Breast epithelium (tissue), 4 donors: ENCODE data around the gene SCYGR3. TPM values are rescaled to one million over a fixed set of nuclear protein-coding genes. Genes with fewer than 3 reads are reported as not detected.

Experiments used
- DNase-seq, 2 donors: peaks; one replicate each; pipeline ENCODE4 v3.0.0-alpha.2; 2019; ENCODE audit warnings: low spot score in 2 of 2
- H3K27ac ChIP-seq, 2 donors: fragments of 200-600 bp; sonication (generic) in 1 of 2; one replicate each; pipeline ENCODE4 v1.5.1; 2016 to 2019; ENCODE audit warnings: mild to moderate bottlenecking in 1 of 2
- H3K27me3 ChIP-seq, 2 donors: fragments of 200-600 bp; sonication (generic) in 1 of 2; one replicate each; pipeline versions ENCODE4 v1.5.1 to v1.6.0; 2017 to 2019; ENCODE audit warnings: control low read depth in 1 of 2, mild to moderate bottlenecking in 1 of 2
- H3K36me3 ChIP-seq: fragments of 200-600 bp; one replicate; pipeline ENCODE4 v1.5.1; 2019
- H3K4me1 ChIP-seq, 2 donors: fragments of 200-600 bp; sonication (generic); one replicate each; pipeline ENCODE4 v1.5.1; 2016 to 2019; ENCODE audit warnings: control low read depth in 1 of 2
- H3K4me3 ChIP-seq, 3 donors: fragments of 200-600 bp; sonication (generic); 1 replicate in 2 of 3; 2 replicates in 1 of 3; pipeline ENCODE4 v1.5.1; 2016 to 2019; ENCODE audit warnings: mild to moderate bottlenecking in 3 of 3, moderate library complexity in 2 of 3
- H3K9me3 ChIP-seq, 2 donors: fragments of 200-600 bp; sonication (generic) in 1 of 2; one replicate each; pipeline ENCODE4 v1.5.1; 2016 to 2019; ENCODE audit warnings: control low read depth in 1 of 2
- POLR2A ChIP-seq: fragments of 450-650 bp; IDR thresholded peaks from one replicate; pipeline ENCODE4 v1.6.1; 2016; ENCODE audit warnings: antibody characterized with exemption, mild to moderate bottlenecking, moderate library complexity
- POLR2AphosphoS5 ChIP-seq, 3 donors: sonication (generic); formaldehyde crosslinking; IDR thresholded peaks; one replicate each; pipeline ENCODE4 v1.6.1; 2017; ENCODE audit warnings: antibody characterized with exemption in 3 of 3
- intact Hi-C: fragments of 100-400 bp; cut with DNase I; formaldehyde crosslinking; loops from one replicate; pipeline ENCODE4 v1.15.1; 2023; ENCODE audit warnings: low total_unique reads
- total RNA-seq, 3 donors: library from RNA; depleted of rRNA; stranded (reverse); fragments of >200 nt; gene quantifications; one replicate each; pipeline ENCODE4 v1.1.0, GENCODE V29; 2016
- TF ChIP-seq, protein P1 (sequence below), 3 donors: fragments of 450-650 bp; IDR thresholded peaks; one replicate each; pipeline ENCODE4 v1.5.1; 2016 to 2017; ENCODE audit warnings: antibody characterized with exemption in 3 of 3, mild to moderate bottlenecking in 3 of 3, moderate library complexity in 3 of 3

SCYGR3 gene
- total RNA-seq, 3 donors from 2014 or later = not detected

DNA sequence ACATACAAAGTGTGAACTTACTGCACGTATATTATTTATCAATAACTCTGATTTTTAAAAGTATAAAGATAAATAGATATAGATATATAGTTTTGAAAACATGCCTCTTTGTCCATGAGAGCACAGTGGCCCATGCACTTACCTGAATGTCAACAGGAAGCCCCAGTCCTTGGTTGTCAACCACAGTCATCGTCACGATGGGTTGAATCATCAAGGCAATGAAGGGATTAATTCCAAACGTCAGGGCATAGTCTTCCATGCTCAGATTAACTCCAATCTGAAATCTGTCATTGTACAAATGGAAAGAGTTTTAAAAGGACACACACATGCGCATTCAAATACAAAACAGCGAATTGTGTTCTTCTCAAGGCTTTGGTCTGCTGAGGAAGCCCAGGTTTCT is 18.2 kb upstream of the SCYGR3 start:
- H3K9me3 ChIP-seq = no peaks in the 10 kb centered on the region
- H3K36me3 ChIP-seq = no peaks in the 10 kb centered on the region
- DNase-seq = no peak
- H3K4me3 ChIP-seq = no peak overlapping the region
- TF ChIP-seq POLR2AphosphoS5 (IDR thresholded peaks at IDR 0.05) (no peak), POLR2A (no peak)
- TF ChIP-seq, protein P1, sequence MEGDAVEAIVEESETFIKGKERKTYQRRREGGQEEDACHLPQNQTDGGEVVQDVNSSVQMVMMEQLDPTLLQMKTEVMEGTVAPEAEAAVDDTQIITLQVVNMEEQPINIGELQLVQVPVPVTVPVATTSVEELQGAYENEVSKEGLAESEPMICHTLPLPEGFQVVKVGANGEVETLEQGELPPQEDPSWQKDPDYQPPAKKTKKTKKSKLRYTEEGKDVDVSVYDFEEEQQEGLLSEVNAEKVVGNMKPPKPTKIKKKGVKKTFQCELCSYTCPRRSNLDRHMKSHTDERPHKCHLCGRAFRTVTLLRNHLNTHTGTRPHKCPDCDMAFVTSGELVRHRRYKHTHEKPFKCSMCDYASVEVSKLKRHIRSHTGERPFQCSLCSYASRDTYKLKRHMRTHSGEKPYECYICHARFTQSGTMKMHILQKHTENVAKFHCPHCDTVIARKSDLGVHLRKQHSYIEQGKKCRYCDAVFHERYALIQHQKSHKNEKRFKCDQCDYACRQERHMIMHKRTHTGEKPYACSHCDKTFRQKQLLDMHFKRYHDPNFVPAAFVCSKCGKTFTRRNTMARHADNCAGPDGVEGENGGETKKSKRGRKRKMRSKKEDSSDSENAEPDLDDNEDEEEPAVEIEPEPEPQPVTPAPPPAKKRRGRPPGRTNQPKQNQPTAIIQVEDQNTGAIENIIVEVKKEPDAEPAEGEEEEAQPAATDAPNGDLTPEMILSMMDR (IDR thresholded peaks at IDR 0.05) = no peak
- H3K27me3 ChIP-seq = no peaks in the 10 kb centered on the region
- H3K27ac ChIP-seq = no peak overlapping the region
- H3K4me1 ChIP-seq = no peaks in the 10 kb centered on the region
- intact Hi-C loops = no loop called here

DNA sequence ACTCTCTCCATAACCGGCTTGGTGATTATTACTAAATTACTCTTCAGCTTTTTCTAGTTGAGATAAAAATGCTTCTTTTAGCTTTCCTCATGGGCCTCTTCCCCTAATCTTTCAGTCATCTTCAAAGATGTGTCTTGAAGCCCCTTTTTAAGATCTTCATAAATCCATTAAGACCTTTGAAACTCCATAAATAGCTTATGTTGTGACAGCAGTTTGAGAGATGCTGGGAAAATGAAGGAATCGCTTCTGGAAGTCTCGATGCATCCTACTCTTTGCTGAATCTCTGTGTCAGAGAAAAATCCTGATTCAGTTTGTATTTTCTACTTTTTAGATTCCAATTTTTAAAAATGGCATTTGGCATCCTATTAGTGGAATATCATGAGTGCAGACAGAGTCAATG is 15.7 kb upstream of the SCYGR3 start:
- Histone ChIP-seq H3K27me3 (no peaks in the 10 kb centered on the region), H3K27ac (no peak overlapping the region), H3K36me3 (no peaks in the 10 kb centered on the region), H3K9me3 (no peaks in the 10 kb centered on the region), H3K4me3 (no peak overlapping the region), H3K4me1 (no peaks in the 10 kb centered on the region)
- intact Hi-C loops = no loop called here
- no peak for DNase-seq
- no peak for TF ChIP-seq POLR2A
- TF ChIP-seq POLR2AphosphoS5 (IDR thresholded peaks at IDR 0.05) = no peak
- TF ChIP-seq, protein P1 (IDR thresholded peaks at IDR 0.05) = no peak

DNA sequence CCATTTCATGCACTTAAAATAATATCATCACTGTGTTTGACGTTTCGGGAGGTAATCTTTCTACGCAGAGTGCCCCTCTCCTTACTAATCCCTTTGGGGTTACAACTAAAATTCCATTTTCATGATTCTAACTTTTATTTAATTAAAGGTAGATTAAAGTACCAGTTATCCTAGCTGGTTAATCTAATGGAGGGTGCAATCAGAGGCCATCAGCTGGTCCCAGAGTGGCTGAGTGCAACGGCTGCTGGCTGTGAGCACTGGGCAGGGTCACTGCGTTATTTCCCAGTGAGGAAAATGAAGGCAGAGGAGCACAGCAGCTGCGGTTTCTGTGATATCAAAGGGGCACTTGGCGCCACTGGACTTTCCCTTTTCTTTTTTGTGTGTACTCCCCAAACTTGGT is 14.8 kb upstream of the SCYGR3 start:
- no peak for DNase-seq
- no peaks in the 10 kb centered on the region for H3K4me1 ChIP-seq
- TF ChIP-seq POLR2AphosphoS5 (IDR thresholded peaks at IDR 0.05) (no peak), POLR2A (no peak)
- TF ChIP-seq, protein P1 (IDR thresholded peaks at IDR 0.05) = no peak
- intact Hi-C loops = no loop called here
- H3K9me3 ChIP-seq = no peaks in the 10 kb centered on the region
- H3K4me3 ChIP-seq = no peak overlapping the region
- no peak overlapping the region for H3K27ac ChIP-seq
- no peaks in the 10 kb centered on the region for H3K27me3 ChIP-seq
- H3K36me3 ChIP-seq = no peaks in the 10 kb centered on the region

DNA sequence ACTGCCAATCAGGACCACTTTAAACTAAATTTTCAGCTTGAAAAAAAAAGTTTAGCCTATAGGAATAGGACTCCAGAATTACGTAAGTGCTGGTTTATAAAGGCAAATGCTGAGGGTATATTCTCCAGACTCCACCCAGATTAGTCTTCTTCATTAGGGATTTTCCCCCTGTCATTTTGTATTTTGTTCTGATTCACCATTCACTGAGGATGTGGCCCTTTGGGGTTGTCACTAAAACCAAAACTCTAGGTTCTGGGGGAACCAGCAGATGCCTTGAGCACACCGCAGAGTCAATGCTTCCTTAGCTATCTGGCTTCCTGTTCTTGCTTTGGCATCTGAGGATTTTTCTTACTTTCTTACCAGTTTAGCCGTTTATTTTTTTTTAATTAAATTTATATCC is 13.1 kb upstream of the SCYGR3 start:
- intact Hi-C loops = no loop called here
- TF ChIP-seq POLR2A (no peak), POLR2AphosphoS5 (IDR thresholded peaks at IDR 0.05) (no peak)
- TF ChIP-seq, protein P1 (IDR thresholded peaks at IDR 0.05) = no peak
- H3K36me3 ChIP-seq = no peaks in the 10 kb centered on the region
- no peak overlapping the region for H3K4me3 ChIP-seq
- H3K9me3 ChIP-seq = no peaks in the 10 kb centered on the region
- no peak overlapping the region for H3K27ac ChIP-seq
- H3K4me1 ChIP-seq = no peaks in the 10 kb centered on the region
- no peak for DNase-seq
- H3K27me3 ChIP-seq = no peaks in the 10 kb centered on the region

DNA sequence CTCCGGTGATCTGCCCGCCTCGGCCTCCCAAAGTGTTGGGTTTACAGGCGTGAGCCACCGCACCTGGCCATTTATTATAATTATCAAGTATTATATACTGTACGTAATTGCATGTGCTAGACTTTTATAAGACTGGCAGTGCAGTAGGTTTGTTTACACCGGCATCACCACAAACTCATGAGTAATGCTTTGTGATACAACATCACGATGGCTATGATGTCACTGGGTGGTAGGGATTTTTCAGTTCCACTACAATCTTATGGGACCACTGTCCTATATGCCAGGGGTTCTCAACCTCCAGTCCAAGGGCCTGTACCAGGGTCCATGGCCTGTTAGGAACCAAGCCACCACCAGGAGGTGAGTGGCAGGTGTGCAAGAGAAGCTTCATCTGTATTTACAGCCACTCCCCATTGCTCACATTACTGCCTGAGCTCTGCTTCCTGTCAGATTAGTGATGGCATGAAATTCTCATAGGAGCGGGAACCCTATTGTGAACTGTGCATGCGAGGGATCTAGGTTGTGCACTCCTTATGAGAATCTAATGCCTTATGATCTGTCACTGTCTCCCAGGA is 12.0 kb upstream of the SCYGR3 start:
- no peak for TF ChIP-seq POLR2AphosphoS5 (IDR thresholded peaks at IDR 0.05)
- Histone ChIP-seq H3K9me3 (no peaks in the 10 kb centered on the region), H3K36me3 (no peaks in the 10 kb centered on the region), H3K4me1 (no peaks in the 10 kb centered on the region), H3K27me3 (no peaks in the 10 kb centered on the region), H3K4me3 (no peak overlapping the region), H3K27ac (no peak overlapping the region)
- intact Hi-C loops = no loop called here
- DNase-seq = no peak

DNA sequence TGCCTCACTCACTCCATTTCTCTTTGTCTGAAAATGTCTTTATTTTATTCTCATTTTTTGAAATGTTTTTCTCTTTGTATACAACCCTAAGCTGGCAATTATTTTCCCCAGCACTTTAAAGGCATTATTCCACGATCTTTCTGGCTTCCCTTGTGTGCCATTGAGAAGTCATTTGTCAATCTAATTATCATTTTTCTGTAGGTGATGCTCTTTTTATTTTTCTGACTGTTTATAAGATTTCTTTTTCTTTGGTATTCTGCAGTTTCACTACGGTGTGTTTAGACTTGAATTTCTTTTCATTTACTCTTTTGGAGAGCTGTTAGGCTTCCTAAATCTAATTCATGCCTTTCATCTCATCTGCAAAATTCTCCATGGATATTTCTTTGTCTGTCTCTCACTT is 10.8 kb upstream of the SCYGR3 start:
- Histone ChIP-seq H3K4me1 (no peaks in the 10 kb centered on the region), H3K4me3 (no peak overlapping the region), H3K36me3 (no peaks in the 10 kb centered on the region), H3K9me3 (no peaks in the 10 kb centered on the region), H3K27me3 (no peaks in the 10 kb centered on the region), H3K27ac (no peak overlapping the region)
- intact Hi-C loops = no loop called here
- no peak for DNase-seq
- TF ChIP-seq, protein P1 (IDR thresholded peaks at IDR 0.05) = no peak
- TF ChIP-seq POLR2A (no peak), POLR2AphosphoS5 (IDR thresholded peaks at IDR 0.05) (no peak)
